Stomach (tissue), 4 donors: Measurements from ENCODE around the gene NXPH2.

ENCODE experiments used
- CTCF ChIP-seq, 7 experiments: fragments of 450-650 bp in 4 of 7; fragments of 200-600 bp in 3 of 7; sonication (generic) in 3 of 7; IDR thresholded peaks; one replicate each; pipeline ENCODE4 v1.5.1; 2016 to 2019; ENCODE audit warnings: antibody characterized with exemption in 7 of 7, control low read depth in 2 of 7, mild to moderate bottlenecking in 1 of 7
- POLR2AphosphoS5 ChIP-seq, 3 donors: sonication (generic); formaldehyde crosslinking; IDR thresholded peaks; one replicate each; pipeline ENCODE4 v1.6.1; 2016; ENCODE audit warnings: antibody characterized with exemption in 3 of 3

- TF ChIP-seq CTCF (IDR thresholded peaks at IDR 0.05): no peak
- no peak for TF ChIP-seq POLR2AphosphoS5 (IDR thresholded peaks at IDR 0.05)
Observed at GRCh38 chr2:138779781-138780445, at the start of gene NXPH2.
